ENCODE results near the gene TAS2R39. TPM values are rescaled to one million over a fixed set of nuclear protein-coding genes. Genes with fewer than 3 reads are reported as not detected.

Gene TAS2R39
- total RNA-seq, 1 donor = not detected

DNA sequence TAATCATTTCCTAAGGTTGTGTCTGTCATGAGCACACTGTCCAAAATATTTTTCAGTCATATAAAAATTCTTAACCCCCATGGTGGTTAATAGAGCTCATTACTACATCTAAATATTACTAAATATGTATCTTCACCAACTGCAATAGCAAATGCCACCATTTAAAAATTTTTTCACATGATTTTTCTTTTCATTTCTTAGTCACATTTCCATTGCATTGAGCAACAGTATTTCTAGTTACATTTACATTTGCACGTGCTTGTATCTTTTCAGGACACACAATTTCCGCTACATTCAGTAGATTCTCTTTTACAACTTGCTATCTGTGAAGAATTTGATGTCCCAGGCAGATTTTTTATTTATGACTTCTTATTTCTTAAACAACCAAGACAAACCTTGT lies 33.5 kb downstream of the TAS2R39 start:
- no peaks in the 10 kb centered on the region for H3K36me3 ChIP-seq (ENCODE audit: insufficient read depth, low read length)
- H2AFZ ChIP-seq (ENCODE audit: low read length) = no peak overlapping the region
- no peaks in the 10 kb centered on the region for H3K27me3 ChIP-seq (ENCODE audit: insufficient read depth, low read length)
- DNase-seq (ENCODE audit: insufficient read length, low spot score, missing footprints) = no peak
- H3K4me1 ChIP-seq (ENCODE audit: insufficient read depth, low read length) = peaks cover 10% of the 10 kb centered on the region
- H3K27ac ChIP-seq (ENCODE audit: low read depth, low read length) = no peak overlapping the region
- H3K4me3 ChIP-seq (ENCODE audit: insufficient read depth, low read length) = no peak overlapping the region
- H3K4me2 ChIP-seq (ENCODE audit: insufficient read depth, low read length) = no peak overlapping the region
- H3K79me2 ChIP-seq (ENCODE audit: insufficient read depth, low read length) = no peaks in the 10 kb centered on the region
- H4K20me1 ChIP-seq (ENCODE audit: insufficient read depth, low read length) = no peaks in the 10 kb centered on the region
- H3K9me3 ChIP-seq (ENCODE audit: low read depth, low read length) = no peaks in the 10 kb centered on the region
- TF ChIP-seq, protein P1, sequence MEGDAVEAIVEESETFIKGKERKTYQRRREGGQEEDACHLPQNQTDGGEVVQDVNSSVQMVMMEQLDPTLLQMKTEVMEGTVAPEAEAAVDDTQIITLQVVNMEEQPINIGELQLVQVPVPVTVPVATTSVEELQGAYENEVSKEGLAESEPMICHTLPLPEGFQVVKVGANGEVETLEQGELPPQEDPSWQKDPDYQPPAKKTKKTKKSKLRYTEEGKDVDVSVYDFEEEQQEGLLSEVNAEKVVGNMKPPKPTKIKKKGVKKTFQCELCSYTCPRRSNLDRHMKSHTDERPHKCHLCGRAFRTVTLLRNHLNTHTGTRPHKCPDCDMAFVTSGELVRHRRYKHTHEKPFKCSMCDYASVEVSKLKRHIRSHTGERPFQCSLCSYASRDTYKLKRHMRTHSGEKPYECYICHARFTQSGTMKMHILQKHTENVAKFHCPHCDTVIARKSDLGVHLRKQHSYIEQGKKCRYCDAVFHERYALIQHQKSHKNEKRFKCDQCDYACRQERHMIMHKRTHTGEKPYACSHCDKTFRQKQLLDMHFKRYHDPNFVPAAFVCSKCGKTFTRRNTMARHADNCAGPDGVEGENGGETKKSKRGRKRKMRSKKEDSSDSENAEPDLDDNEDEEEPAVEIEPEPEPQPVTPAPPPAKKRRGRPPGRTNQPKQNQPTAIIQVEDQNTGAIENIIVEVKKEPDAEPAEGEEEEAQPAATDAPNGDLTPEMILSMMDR (IDR thresholded peaks at IDR 0.05; ENCODE audit: extremely low read depth, low read depth, low read length) = no peak

GRCh38 chr7:143217806-143218205 lies 34.6 kb downstream of the TAS2R39 start:
- no peak overlapping the region for H3K27ac ChIP-seq (ENCODE audit: low read depth, low read length)
- H3K36me3 ChIP-seq (ENCODE audit: insufficient read depth, low read length) = no peaks in the 10 kb centered on the region
- H3K4me2 ChIP-seq (ENCODE audit: insufficient read depth, low read length) = no peak overlapping the region
- TF ChIP-seq, protein P1 (IDR thresholded peaks at IDR 0.05; ENCODE audit: extremely low read depth, low read depth, low read length) = no peak
- no peaks in the 10 kb centered on the region for H4K20me1 ChIP-seq (ENCODE audit: insufficient read depth, low read length)
- no peak overlapping the region for H3K4me3 ChIP-seq (ENCODE audit: insufficient read depth, low read length)
- peaks cover 10% of the 10 kb centered on the region for H3K4me1 ChIP-seq (ENCODE audit: insufficient read depth, low read length)
- no peaks in the 10 kb centered on the region for H3K79me2 ChIP-seq (ENCODE audit: insufficient read depth, low read length)
- no peak overlapping the region for H2AFZ ChIP-seq (ENCODE audit: low read length)
- no peaks in the 10 kb centered on the region for H3K9me3 ChIP-seq (ENCODE audit: low read depth, low read length)
- no peak for DNase-seq (ENCODE audit: insufficient read length, low spot score, missing footprints)
- peaks cover 11% of the 10 kb centered on the region for H3K27me3 ChIP-seq (ENCODE audit: insufficient read depth, low read length)

- no peak for DNase-seq (ENCODE audit: insufficient read length, low spot score, missing footprints)
- Histone ChIP-seq H3K4me3 (ENCODE audit: insufficient read depth, low read length) (no peak overlapping the region), H4K20me1 (ENCODE audit: insufficient read depth, low read length) (no peaks in the 10 kb centered on the region), H3K27ac (ENCODE audit: low read depth, low read length) (no peak overlapping the region), H3K79me2 (ENCODE audit: insufficient read depth, low read length) (no peaks in the 10 kb centered on the region), H2AFZ (ENCODE audit: low read length) (no peak overlapping the region), H3K36me3 (ENCODE audit: insufficient read depth, low read length) (no peaks in the 10 kb centered on the region), H3K4me2 (ENCODE audit: insufficient read depth, low read length) (no peak overlapping the region), H3K27me3 (ENCODE audit: insufficient read depth, low read length) (peaks cover 28% of the 10 kb centered on the region), H3K9me3 (ENCODE audit: low read depth, low read length) (no peaks in the 10 kb centered on the region), H3K4me1 (ENCODE audit: insufficient read depth, low read length) (peaks cover 2% of the 10 kb centered on the region)
- TF ChIP-seq, protein P1 (IDR thresholded peaks at IDR 0.05; ENCODE audit: extremely low read depth, low read depth, low read length) = no peak
Measured at GRCh38 chr7:143221286-143221685, 38.1 kb downstream of the TAS2R39 start.

DNA sequence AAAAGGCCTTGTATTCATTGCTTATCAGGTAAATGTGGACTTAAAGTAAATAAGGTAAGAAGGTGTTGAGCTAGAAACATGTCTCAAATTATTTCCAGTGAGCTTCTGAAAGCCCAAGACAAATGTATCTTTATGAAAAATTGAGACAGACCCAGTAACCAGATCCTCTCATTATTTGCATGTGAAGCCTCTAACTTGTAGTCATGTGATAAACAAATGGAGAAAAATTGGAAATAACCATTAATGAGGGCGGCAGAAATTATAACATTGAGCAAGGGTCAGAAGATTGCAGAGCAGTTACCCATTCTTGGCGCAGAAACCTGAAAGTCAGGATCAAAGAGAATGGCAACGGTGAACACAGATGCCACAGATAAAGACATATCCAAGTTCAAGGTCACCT lies 38.5 kb downstream of the TAS2R39 start, which contains the start of gene TAS2R40:
Gene TAS2R40, plus strand, starts transcription at position 301 of the 400 bp plus-strand sequence. Its CDS starts 42 bp downstream, at position 343.
- Histone ChIP-seq H3K4me1 (ENCODE audit: insufficient read depth, low read length) (no peaks in the 10 kb centered on the region), H3K9me3 (ENCODE audit: low read depth, low read length) (no peaks in the 10 kb centered on the region), H4K20me1 (ENCODE audit: insufficient read depth, low read length) (no peaks in the 10 kb centered on the region), H3K36me3 (ENCODE audit: insufficient read depth, low read length) (no peaks in the 10 kb centered on the region), H3K4me2 (ENCODE audit: insufficient read depth, low read length) (no peak within 1 kb of the TSS), H3K27me3 (ENCODE audit: insufficient read depth, low read length) (peaks cover 28% of the 10 kb centered on the region), H3K79me2 (ENCODE audit: insufficient read depth, low read length) (no peaks in the 10 kb centered on the region), H3K4me3 (ENCODE audit: insufficient read depth, low read length) (no peak within 1 kb of the TSS), H3K27ac (ENCODE audit: low read depth, low read length) (no peak within 1 kb of the TSS), H2AFZ (ENCODE audit: low read length) (no peak within 1 kb of the TSS)
- DNase-seq (ENCODE audit: insufficient read length, low spot score, missing footprints) = no peak
- TF ChIP-seq, protein P1 (IDR thresholded peaks at IDR 0.05; ENCODE audit: extremely low read depth, low read depth, low read length) = no peak
